Amygdala (tissue), 56 donors: Measurements from ENCODE around the gene MRPL34.

ENCODE experiments used
- DNase-seq, 56 donors: peaks; one replicate each; lab custom pipeline; 2025; lab: John Stamatoyannopoulos, UW

MRPL34 gene

GRCh38 chr19:17338433-17339078 is 32.9 kb downstream of the MRPL34 start:
- DNase-seq = no peak

DNA sequence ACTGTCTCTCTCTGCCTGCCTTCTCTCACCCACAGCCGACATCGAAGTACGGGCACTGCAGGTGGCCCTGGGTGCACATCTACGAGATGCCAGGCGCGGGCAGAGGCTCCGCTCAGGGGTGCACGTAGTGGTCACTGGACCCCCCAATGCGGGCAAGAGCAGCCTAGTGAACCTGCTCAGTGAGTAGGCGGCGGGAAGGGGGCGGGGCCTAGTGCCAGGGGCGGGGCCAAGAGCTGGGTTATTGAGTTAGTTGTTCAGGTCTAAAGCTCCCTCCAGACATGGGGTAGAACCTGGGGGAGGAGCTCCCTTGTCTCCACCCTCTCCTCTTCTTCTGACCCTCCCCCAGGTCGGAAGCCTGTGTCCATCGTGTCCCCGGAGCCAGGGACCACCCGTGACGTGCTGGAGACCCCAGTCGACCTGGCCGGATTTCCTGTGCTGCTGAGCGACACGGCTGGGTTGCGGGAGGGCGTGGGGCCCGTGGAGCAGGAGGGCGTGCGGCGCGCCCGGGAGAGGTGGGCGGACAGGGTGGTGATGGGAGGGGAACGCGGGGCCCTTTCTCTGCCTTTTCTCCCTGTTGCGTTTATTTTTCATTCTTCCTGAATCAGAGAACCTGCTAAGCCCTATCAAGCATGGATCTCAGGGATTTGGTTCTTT is 33.5 kb downstream of the MRPL34 start:
- no peak for DNase-seq

DNA sequence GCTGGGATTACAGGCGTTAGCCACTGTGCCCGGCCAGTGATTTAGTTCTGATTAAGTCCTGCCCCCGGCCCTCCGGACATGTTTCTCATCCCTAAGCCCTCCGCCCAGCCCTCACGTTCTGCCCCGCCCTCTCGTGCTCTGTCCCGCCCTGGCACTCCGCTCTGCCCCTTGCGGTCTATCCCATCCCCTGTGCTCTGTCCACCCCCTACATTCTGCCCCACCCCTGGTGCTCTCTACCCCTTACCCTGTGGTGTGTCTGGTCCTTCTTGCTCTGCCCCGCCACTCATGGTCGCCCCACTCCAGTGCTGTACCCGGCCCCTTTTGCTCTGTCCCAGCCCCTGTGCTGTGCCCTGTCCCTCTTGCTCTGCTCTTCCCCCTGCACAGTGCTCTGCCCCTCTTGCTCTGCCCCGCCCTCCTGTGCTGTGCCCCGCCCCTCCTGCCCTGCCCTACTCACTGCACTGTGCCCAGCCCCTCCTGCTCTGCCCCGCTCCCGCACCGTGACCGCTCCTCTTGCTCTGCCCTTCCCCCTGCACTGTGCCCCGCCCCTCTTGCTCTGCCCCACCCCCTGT is 34.7 kb downstream of the MRPL34 start:
- DNase-seq = no peak

DNA sequence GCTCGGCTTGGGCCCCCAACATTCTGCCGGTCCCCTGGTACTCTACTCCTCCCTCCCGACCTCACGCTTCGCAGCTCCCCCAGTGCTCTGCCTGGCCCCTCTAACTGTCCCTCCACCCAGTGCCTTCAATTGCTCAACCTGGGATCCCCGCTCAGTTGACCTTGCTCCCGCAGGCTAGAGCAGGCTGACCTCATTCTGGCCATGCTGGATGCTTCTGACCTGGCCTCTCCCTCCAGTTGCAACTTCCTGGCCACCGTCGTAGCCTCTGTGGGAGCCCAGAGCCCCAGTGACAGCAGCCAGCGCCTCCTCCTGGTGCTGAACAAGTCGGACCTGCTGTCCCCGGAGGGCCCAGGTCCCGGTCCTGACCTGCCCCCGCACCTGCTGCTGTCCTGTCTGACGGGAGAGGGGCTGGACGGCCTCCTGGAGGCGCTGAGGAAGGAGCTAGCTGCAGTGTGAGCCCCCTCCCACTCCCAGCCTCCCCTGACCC is 35.2 kb downstream of the MRPL34 start:
- DNase-seq = no peak

DNA sequence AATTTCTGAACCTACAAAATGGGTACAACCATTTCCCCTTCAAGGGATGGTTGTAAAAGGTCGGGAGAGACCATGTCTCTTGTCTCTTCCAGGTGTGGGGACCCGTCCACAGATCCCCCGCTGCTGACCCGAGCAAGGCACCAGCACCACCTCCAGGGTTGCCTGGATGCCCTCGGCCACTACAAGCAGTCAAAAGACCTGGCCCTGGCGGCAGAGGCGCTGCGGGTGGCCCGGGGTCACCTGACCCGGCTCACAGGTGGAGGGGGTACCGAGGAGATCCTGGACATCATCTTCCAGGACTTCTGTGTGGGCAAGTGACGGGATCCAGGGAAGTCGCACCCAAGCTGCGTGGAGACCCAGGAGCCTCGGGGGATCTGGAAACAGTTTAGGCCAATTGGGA is 35.7 kb downstream of the MRPL34 start:
- DNase-seq = no peak

- no peak for DNase-seq
These were observed 36.2 kb downstream of the MRPL34 start for GRCh38 chr19:17341845-17342244.

GRCh38 chr19:17346109-17346671 is 40.5 kb downstream of the MRPL34 start:
- peak in 40 of 56 donors; percentile 10 to 79 (median 40) for DNase-seq

DNA sequence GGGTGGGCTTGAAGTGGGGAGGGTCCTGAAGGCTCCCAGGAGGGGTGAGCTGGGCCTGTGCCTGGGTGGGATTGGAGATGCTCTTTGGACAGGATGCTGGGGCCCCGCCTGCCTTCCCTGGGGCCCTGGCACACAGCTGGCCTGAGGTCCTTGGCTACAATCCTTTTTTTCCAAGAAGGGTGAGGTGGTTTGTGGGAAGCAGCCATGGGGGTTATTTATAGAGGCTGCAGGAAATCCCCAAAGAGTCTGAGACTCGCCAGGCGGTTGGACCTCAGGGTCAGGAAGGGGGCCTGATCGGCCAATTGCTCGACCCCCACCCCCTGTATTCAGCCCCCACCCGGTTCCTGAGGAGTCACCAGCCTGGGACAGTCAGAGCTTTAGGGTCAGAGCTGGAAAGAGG is 41.7 kb downstream of the MRPL34 start:
- no peak for DNase-seq

DNA sequence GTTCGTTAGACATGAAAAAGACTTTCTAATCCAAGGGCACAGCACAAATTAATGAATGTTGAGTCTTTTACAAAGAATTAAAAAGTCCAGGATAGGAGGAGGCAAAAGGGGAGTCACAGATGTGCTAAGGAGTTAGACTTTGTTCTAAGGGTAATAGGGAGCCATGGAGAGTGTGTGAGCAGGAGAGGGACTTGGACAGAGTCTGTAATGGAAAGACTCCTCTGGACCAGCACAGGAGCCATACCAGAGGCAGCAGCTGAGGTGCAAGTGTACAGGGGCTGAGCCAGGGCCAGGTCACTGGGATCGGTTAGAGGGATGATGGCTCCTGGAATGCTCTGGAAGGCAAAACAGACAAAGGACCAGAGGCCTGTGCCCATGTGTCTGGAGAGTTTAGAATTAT is 42.2 kb downstream of the MRPL34 start:
- no peak for DNase-seq

DNA sequence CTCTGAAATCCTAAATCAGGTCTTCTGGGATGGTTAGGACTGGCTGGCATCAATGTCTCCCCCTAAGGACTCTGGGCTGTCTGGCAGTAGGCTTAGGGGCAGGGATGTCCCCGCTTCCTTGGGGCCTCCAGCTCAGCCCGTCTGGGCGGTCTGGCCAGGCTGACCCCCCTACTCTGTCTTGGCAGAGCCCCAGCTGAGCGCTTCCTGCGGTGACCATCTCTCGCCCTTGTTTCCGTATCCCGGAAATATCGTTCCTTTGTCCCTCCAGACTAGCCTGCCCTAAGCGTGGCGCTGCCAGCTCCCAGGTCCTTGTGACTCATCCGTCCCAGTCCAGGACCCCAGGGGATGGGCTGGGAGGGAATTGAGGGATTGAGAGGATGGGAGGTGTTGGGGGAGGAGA is 43.0 kb downstream of the MRPL34 start:
- DNase-seq = peak in 3 of 56 donors; percentile 10 to 22 (median 18)

DNA sequence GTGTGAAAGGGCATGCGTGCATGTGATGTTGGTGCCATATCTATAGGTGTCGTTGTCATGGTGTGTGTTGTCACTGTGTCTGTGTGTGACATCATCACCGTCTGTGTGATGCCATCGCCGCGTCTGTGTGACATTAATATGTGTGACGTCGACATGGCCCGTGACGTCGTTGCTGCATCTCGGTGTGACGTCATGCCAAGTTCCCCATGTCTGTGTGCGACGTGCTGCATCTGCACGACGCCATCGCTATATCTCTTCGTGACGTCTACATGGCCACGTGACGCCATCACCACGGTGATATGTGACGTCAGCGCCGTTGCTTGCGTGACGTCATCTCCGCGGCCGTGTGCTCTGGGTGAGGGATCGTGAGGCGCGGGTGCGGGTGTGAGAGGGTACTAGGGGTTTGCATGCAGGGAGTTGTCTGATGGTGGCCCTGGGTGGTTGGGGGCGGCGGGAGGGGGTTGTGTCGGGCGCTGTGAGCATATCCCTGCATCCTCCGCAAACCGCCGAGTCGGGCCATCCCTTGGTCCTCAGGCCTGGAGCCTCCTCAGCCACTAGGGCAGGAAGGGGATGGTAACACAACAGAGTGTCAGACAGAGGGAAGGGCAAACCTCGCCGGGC is 46.3 kb downstream of the MRPL34 start:
- no peak for DNase-seq

DNA sequence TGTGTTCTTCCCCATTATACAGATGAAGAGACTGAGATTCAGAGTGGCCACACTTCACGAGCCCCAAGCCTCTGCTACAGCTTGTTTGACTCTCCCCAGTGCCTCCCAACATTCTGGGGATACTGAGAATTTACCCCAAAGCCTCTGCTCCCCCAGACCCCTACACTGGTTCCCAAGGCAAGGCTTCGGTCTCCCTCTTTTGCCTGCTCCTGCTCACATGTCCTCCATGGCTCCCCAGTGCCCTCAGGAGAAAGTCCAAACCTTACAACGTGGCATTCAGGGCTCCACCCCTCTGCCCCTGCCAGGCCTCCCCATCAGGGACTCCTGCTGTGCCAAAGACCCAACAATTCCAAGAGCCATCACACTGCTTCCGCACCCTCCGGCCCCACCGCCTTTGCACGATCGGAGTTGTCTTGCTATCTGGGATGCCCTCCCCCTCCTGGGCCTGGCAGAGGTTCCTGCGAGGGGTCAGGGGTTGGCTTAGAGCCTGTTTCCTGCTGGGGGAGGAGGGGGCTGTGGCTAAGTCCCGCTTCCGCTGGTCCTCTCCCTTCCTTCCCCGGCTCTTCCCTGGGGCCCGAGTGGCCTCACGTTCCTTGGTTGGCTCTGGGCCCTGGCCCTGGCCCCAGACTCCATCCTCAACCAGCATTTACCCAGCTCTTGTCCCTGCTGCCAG is 47.1 kb downstream of the MRPL34 start:
- peak in 2 of 56 donors; percentile 20 to 21 for DNase-seq

GRCh38 chr19:17353386-17353785 is 47.7 kb downstream of the MRPL34 start:
- no peak for DNase-seq
